NB4 (cell line): ENCODE measurements around the gene LITAF.

Experiments used
- DNase-seq: peaks from one replicate; pipeline ENCODE4 v3.0.0; 2010; ENCODE audit warnings: low read depth
- H3K4me3 ChIP-seq: one replicate; pipeline ENCODE4 v1.5.1; 2011; ENCODE audit warnings: mild to moderate bottlenecking, low read depth, low read length, moderate library complexity
- CTCF ChIP-seq: IDR thresholded peaks from one replicate; pipeline ENCODE4 v1.5.1; 2012; ENCODE audit warnings: low read depth, low read length
- MAX ChIP-seq: IDR thresholded peaks from 2 replicates; pipeline ENCODE4 v1.6.1; 2011; ENCODE audit warnings: low read depth, low read length
- MYC ChIP-seq: IDR thresholded peaks from 2 replicates; pipeline ENCODE4 v1.6.1; 2011; ENCODE audit warnings: low read depth, low read length
- POLR2A ChIP-seq: IDR thresholded peaks from 2 replicates; pipeline ENCODE4 v1.6.1; 2011; ENCODE audit warnings: mild to moderate bottlenecking; ENCODE audit not compliant: insufficient read length; ENCODE audit errors: extremely low read depth

Gene LITAF

DNA sequence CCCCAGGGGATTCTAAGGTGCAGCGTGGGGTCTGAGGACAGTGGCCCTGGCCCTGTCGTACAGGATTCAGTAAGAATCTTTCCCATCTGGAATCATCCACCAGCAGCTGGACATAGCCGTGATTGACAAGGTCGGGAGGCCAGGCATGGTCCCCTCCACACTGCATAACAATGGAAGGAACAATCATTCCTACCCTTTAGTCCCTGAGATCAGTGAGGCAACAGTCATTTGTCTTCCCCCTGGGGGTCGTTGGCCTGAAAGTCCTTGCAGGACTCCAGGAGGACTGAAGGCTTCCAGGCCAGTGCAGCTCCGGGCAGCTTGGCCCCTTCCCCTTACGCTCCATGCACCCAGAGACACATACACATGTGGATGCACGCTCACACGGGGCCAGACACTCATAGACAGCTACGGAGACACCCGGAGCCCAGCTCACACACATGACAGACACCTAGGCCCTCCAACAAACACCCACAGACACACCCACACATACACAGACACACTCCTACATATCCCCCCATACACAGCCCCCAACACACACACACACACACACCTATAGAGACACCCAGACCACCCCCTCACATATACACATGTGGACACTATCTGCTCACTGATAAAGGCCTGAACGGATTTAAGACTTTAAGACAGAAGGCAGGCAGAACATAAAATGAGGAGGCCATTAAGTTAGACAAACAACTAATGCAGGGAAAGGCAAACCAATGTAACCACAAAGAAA, 42.9 kb downstream of the LITAF start:
- TF ChIP-seq MAX, result no peak
- no peak for TF ChIP-seq CTCF
- DNase-seq, result no peak
- no peak overlapping the region for H3K4me3 ChIP-seq

- TF ChIP-seq CTCF, result no peak
- TF ChIP-seq POLR2A, result no peak
- TF ChIP-seq MAX, result no peak
- TF ChIP-seq MYC, result no peak
- DNase-seq, result no peak
- H3K4me3 ChIP-seq, result no peak overlapping the region
These were observed 44.5 kb downstream of the LITAF start for GRCh38 chr16:11542069-11542744.

- no peak for DNase-seq
- no peak overlapping the region for H3K4me3 ChIP-seq
- no peak for TF ChIP-seq MYC
- no peak for TF ChIP-seq POLR2A
- TF ChIP-seq MAX, result no peak
- TF ChIP-seq CTCF, result no peak
These were observed 47.1 kb downstream of the LITAF start for GRCh38 chr16:11539641-11540050.

DNA sequence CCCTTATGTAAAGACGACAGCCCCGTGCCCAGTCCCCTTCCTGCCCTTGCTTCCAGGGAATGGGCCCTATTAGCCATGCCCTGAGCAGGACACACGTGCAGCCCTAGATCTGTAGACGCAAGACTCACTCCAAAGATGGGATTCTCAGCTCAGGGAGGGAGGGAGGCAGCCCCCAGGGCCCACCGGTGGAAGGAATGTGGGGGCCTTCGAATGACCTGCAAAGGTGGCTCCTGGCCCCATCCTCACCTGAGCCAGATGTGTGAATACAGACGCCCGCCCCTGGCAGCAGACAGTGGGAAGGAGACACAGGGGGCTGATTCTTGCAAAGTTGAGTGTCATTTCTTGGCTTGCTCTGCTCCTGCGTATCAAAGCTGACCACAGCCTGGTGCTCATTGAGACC, 47.8 kb downstream of the LITAF start:
- DNase-seq, result no peak
- TF ChIP-seq CTCF (no peak), POLR2A (no peak), MYC (no peak), MAX (no peak)

GRCh38 chr16:11536104-11536866, 50.4 kb downstream of the LITAF start:
- no peak overlapping the region for H3K4me3 ChIP-seq
- DNase-seq, result no peak
- TF ChIP-seq MYC, result no peak

More for the DNA sequence above, 47.8 kb downstream of the LITAF start:
- H3K4me3 ChIP-seq, result no peak overlapping the region

DNA sequence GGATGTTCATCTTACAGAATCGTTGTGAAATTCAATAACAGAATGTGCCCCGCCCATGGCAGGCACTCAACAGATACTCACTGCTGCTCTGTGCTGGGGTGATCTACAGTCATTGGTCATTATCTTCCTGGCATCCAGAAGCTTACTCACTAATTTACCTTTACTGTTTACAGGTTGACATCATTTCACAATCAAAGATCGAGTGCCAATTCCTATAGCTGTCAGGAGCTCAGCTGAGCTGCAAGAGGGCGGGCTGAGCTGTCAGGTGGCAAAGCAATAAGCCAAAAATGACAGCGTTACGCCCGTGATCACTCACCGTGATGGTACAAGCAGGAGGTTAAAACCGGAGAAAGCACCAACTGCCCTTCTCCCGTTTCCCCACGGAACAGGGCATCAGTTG, 51.2 kb downstream of the LITAF start:
- no peak overlapping the region for H3K4me3 ChIP-seq
- TF ChIP-seq MYC (no peak), MAX (no peak), CTCF (no peak), POLR2A (no peak)
- DNase-seq, result no peak
